ENCODE data around the gene HMCES.
"Not testable (repeated sequence)": the region's sequence is repeated elsewhere in the genome, so short reads cannot be mapped to it uniquely, and the experiment has no call there.

The HMCES gene

DNA sequence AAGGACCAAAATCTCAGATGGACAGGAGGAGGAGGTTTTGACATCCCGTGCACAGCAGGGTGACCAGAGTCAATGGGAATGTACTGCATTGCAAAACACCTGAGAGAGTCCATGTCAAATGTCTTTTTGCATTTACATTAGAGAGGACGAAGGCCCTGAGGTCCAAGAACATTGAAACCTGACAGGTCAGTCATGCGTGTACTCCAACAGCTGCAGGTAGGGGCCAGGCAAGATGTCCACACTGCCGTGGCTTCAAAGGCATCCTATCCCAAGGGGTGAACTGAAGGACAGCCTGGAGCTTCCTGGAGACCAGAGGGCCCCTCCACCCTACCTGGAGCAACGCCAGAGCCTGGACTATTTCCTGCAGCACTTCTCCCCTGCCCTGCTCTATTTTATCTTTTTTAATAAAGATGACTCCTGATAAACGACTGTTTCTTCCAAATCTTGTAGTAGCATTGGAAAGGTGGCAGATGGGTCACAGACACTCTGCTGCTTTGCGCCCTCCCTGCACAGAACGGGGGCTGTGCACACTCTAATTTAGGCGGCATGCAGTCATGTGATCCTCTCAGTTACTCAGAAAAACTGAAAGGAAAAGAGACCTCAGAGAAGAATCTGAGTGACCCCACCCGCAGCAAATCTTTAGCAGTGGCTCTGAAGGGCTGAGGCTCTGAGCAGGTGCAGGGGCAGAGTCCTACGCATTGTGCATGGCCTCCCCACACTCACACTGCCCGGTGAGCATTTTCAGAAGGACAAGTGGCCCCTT is 68.2 kb downstream of the HMCES start:
- no peak for DNase-seq (ENCODE audit: low read depth in 3 of 3)

DNA sequence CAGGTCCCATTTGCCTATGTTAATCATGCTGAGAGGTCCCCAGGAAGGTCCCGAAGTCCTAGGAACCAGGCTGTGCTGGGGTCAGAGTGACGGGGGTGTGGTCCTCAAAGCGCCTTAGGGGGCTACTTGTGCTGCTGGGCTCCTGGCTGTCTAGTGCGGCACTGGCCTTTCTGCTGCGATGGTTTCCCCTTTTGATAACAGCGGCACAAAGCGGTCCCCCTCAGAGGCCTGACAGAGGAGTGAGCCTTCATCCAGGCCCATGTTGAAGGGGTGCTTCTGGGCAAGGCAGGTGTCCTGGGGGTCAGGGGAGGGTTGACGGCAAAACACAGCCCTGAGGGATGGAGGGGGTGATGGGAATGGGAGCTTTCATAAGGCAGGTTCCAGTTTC is 68.8 kb downstream of the HMCES start:
- DNase-seq (ENCODE audit: low read depth in 3 of 3): no peak

DNA sequence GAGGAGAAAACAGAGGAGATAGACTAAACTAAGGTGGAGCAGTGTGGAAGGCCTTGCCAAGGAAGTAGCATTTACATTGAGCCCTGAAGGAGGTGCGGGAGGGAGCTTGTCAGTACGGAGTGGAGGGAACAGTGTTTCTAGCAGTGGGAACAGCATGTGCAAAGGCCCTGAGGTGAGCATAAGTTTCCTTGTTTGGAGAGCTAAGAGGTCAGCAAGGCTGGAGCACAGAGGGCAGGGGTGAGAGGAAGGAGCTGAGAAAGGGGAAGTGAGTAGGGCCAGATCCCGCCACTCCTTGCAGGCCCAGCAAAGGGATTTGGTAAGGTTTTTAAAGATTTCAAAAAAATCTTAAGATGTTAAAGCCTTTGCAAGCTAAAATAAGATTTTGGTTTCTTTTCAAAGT is 70.1 kb downstream of the HMCES start:
- DNase-seq (ENCODE audit: low read depth in 3 of 3): no peak

GRCh38 chr3:129349169-129349568 is 70.5 kb downstream of the HMCES start:
- not testable (repeated sequence) for DNase-seq (ENCODE audit: low read depth in 3 of 3)

GRCh38 chr3:129349791-129350190 is 71.1 kb downstream of the HMCES start:
- DNase-seq (ENCODE audit: low read depth in 3 of 3): no peak

DNA sequence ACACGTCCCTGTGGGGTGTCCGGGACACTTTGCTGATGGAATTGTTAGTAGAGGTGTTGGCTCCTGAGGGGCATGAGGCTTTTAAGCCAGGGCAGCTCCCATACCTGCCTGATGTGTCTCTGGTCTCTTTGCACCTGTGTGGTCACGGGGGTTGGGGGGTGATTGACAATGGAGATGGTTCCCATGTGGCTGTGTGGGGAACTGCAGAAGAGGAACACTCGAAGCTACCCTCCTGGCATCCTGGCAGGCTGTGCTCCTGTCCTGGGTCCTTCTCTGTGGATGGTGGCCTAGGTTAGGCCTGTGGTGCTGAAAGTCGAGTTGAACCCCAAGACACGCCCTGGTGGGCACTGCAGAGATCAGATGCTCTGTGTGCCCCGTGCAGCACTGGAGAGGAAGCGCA is 73.4 kb downstream of the HMCES start:
- no peak for DNase-seq (ENCODE audit: low read depth in 3 of 3)

GRCh38 chr3:129352650-129353588 is 74.2 kb downstream of the HMCES start:
- no peak for DNase-seq (ENCODE audit: low read depth in 3 of 3)

- no peak for DNase-seq (ENCODE audit: low read depth in 3 of 3)
These were observed 74.9 kb downstream of the HMCES start for GRCh38 chr3:129353589-129353941.

All from stimulated activated CD4-positive, alpha-beta T cell treated with anti-CD3 and anti-CD28 coated beads, TNF-alpha, amount 100 ng/mL, for 4 hours (primary cell).